ENCODE data around the gene CELF4.

The CELF4 gene

GRCh38 chr18:37453752-37454151 lies 111.8 kb downstream of the CELF4 start:
- peaks cover 0 to 2% (median 0%) of the 10 kb centered on the region in 5 donors for H3K4me1 ChIP-seq (ENCODE audit: control insufficient read depth in 5 of 5, insufficient read depth in 5 of 5, low read length in 5 of 5)
- H3K27ac ChIP-seq (ENCODE audit: low read depth, low read length) = no peak overlapping the region
- peaks cover 2 to 12% (median 7%) of the 10 kb centered on the region in 5 donors for H3K27me3 ChIP-seq (ENCODE audit: control insufficient read depth in 5 of 5, insufficient read depth in 4 of 5, low read length in 5 of 5)
- no peaks in the 10 kb centered on the region for H3K36me3 ChIP-seq (ENCODE audit: control insufficient read depth in 5 of 5, insufficient read depth in 5 of 5, low read length in 5 of 5)
- H3K9me3 ChIP-seq (ENCODE audit: control insufficient read depth in 5 of 5, low read length in 5 of 5) = no peaks in the 10 kb centered on the region
- no peak overlapping the region for H3K4me3 ChIP-seq (ENCODE audit: low read depth in 1 of 5, low read length in 5 of 5)
- H3K9ac ChIP-seq (ENCODE audit: low read length in 5 of 5) = no peak overlapping the region

DNA sequence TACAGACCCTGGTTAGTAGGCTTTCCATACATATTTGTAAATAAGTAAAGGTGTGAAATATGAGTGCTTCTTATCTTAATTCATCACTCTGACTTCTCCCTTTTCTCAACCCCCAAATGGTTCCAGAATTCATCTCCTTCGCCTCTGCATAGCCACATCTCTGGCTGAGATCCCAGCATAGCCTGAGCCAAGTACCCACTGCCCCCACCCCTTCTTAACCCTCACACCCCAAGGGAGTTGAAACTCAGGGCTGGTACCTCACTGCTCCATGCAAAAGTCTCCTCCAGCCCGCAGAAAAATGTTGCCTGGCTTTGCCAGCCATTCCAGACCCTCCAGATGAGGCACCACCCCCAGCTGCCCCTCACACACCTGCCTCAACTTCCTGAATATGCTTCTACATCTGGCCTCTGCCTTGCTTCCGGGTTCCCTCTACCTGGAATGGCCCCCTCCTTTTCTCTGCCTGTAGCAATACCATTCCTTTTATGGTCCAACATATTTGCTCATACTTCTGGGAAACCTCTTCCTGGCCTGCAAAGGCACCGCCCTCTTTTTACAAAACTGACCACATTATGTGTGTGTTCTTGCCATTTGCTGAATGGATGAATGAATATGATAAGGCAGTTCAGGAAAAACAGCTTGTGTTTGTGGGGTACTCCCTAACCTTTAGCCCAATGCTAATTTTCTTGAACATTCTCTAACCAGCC lies 112.8 kb downstream of the CELF4 start:
- H3K9ac ChIP-seq (ENCODE audit: low read length in 5 of 5) = no peak overlapping the region
- H3K4me3 ChIP-seq (ENCODE audit: low read depth in 1 of 5, low read length in 5 of 5) = no peak overlapping the region
- peaks cover 2 to 21% (median 10%) of the 10 kb centered on the region in 5 donors for H3K27me3 ChIP-seq (ENCODE audit: control insufficient read depth in 5 of 5, insufficient read depth in 4 of 5, low read length in 5 of 5)
- peaks cover 0 to 2% (median 0%) of the 10 kb centered on the region in 5 donors for H3K4me1 ChIP-seq (ENCODE audit: control insufficient read depth in 5 of 5, insufficient read depth in 5 of 5, low read length in 5 of 5)
- H3K9me3 ChIP-seq (ENCODE audit: control insufficient read depth in 5 of 5, low read length in 5 of 5) = no peaks in the 10 kb centered on the region
- no peaks in the 10 kb centered on the region for H3K36me3 ChIP-seq (ENCODE audit: control insufficient read depth in 5 of 5, insufficient read depth in 5 of 5, low read length in 5 of 5)
- H3K27ac ChIP-seq (ENCODE audit: low read depth, low read length) = no peak overlapping the region

GRCh38 chr18:37452015-37452414 lies 113.6 kb downstream of the CELF4 start:
- Histone ChIP-seq H3K4me1 (ENCODE audit: control insufficient read depth in 5 of 5, insufficient read depth in 5 of 5, low read length in 5 of 5) (peaks cover 0 to 2% (median 0%) of the 10 kb centered on the region in 5 donors), H3K27ac (ENCODE audit: low read depth, low read length) (no peak overlapping the region), H3K9ac (ENCODE audit: low read length in 5 of 5) (no peak overlapping the region)

DNA sequence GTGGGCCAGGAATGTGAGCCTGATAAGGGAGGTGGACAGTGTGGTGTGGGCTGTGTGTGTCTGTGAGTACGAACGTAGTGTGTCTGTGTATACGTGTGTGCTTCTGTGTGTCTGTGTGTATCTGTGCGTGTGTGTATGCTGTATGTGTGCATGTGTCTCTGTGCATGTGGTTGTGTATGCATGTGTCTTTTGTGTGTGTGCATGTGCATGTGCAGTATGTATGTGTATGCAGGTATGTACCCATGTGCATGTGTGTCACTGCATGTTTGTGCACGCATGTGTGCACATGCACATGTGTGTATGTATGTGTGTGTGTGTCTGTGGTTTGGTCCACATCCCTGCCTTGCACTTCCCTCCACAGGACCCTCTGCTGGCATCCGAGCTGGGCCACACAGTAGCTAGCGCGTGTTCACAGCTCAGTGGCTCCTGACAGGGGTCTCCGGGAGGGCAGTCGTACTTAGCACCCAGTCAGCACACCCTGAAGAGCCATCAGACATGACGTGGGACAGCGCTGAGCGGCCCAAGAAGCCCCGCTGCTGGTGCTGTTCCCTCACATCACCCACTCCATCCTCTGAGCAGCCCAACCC lies 114.3 kb downstream of the CELF4 start:
- no peaks in the 10 kb centered on the region for H3K9me3 ChIP-seq (ENCODE audit: control insufficient read depth in 5 of 5, low read length in 5 of 5)
- H3K9ac ChIP-seq (ENCODE audit: low read length in 5 of 5) = no peak overlapping the region
- peaks cover 0 to 2% (median 0%) of the 10 kb centered on the region in 5 donors for H3K4me1 ChIP-seq (ENCODE audit: control insufficient read depth in 5 of 5, insufficient read depth in 5 of 5, low read length in 5 of 5)
- H3K36me3 ChIP-seq (ENCODE audit: control insufficient read depth in 5 of 5, insufficient read depth in 5 of 5, low read length in 5 of 5) = no peaks in the 10 kb centered on the region
- H3K27ac ChIP-seq (ENCODE audit: low read depth, low read length) = no peak overlapping the region
- H3K4me3 ChIP-seq (ENCODE audit: low read depth in 1 of 5, low read length in 5 of 5) = no peak overlapping the region
- H3K27me3 ChIP-seq (ENCODE audit: control insufficient read depth in 5 of 5, insufficient read depth in 4 of 5, low read length in 5 of 5) = peaks cover 0 to 28% (median 14%) of the 10 kb centered on the region in 5 donors

More at GRCh38 chr18:37452015-37452414, 113.6 kb downstream of the CELF4 start:
- no peaks in the 10 kb centered on the region for H3K9me3 ChIP-seq (ENCODE audit: control insufficient read depth in 5 of 5, low read length in 5 of 5)
- H3K4me3 ChIP-seq (ENCODE audit: low read depth in 1 of 5, low read length in 5 of 5) = no peak overlapping the region
- H3K36me3 ChIP-seq (ENCODE audit: control insufficient read depth in 5 of 5, insufficient read depth in 5 of 5, low read length in 5 of 5) = no peaks in the 10 kb centered on the region
- peaks cover 0 to 28% (median 14%) of the 10 kb centered on the region in 5 donors for H3K27me3 ChIP-seq (ENCODE audit: control insufficient read depth in 5 of 5, insufficient read depth in 4 of 5, low read length in 5 of 5)

DNA sequence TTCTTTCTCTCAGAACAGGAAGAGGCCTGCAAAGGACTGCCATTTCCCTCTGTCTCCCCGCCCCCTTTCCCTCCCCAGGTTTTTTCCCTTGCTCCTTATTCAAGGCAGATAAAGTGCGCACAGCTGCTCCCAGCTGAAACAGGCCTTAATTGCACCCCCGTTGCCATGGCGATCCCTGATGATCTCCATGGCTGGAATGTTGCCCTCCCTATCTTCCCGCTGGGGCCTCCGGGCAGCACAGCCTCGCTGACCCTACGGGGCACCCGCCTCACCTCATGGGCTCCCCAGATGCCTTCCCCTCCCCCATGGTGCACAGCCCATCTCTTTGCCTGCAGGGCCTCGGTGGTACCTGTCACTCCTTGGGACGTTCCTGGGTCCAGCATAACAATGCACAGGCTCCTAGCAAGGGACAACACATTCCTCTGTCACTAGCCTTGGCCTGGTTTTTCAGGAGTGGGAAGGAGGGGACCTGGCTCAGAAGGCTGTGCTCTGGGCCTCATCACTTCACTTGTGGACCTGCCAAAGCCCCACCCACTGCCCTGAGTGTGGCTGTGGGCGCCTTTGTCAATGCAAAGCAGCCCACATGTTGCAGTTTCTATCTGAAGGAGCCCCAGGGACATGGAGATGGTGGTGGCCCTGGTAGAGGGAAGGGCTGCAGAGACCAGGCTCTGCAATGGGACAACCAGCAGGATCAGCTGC lies 115.0 kb downstream of the CELF4 start:
- Histone ChIP-seq H3K27ac (ENCODE audit: low read depth, low read length) (no peak overlapping the region), H3K4me1 (ENCODE audit: control insufficient read depth in 5 of 5, insufficient read depth in 5 of 5, low read length in 5 of 5) (no peaks in the 10 kb centered on the region)

DNA sequence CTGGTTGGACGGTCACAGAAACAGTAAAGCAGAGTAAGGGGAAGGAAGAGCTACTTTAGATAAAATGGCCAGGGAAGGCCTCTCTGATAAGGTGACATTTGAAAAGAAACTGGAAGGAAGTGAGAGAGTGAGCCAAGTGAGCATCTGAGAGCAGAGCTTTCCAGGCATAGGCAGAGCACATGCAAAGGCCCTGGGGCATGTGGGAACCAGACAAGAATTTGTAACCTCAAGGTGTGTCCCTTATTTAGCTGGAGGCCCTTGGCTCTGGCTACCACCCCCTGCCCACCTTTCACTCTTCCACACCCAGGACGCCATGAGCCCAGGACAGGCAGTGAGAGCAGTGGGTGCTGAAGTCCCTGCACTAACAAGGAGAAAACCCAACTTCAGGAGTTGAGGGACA lies 116.0 kb downstream of the CELF4 start:
- Histone ChIP-seq H3K9me3 (ENCODE audit: control insufficient read depth in 5 of 5, low read length in 5 of 5) (no peaks in the 10 kb centered on the region), H3K27ac (ENCODE audit: low read depth, low read length) (no peak overlapping the region), H3K9ac (ENCODE audit: low read length in 5 of 5) (no peak overlapping the region), H3K4me1 (ENCODE audit: control insufficient read depth in 5 of 5, insufficient read depth in 5 of 5, low read length in 5 of 5) (no peaks in the 10 kb centered on the region), H3K36me3 (ENCODE audit: control insufficient read depth in 5 of 5, insufficient read depth in 5 of 5, low read length in 5 of 5) (no peaks in the 10 kb centered on the region), H3K4me3 (ENCODE audit: low read depth in 1 of 5, low read length in 5 of 5) (no peak overlapping the region), H3K27me3 (ENCODE audit: control insufficient read depth in 5 of 5, insufficient read depth in 4 of 5, low read length in 5 of 5) (peaks cover 0 to 34% (median 20%) of the 10 kb centered on the region in 5 donors)

More for the DNA sequence above, 115.0 kb downstream of the CELF4 start:
- Histone ChIP-seq H3K4me3 (ENCODE audit: low read depth in 1 of 5, low read length in 5 of 5) (no peak overlapping the region), H3K9me3 (ENCODE audit: control insufficient read depth in 5 of 5, low read length in 5 of 5) (no peaks in the 10 kb centered on the region), H3K36me3 (ENCODE audit: control insufficient read depth in 5 of 5, insufficient read depth in 5 of 5, low read length in 5 of 5) (no peaks in the 10 kb centered on the region), H3K27me3 (ENCODE audit: control insufficient read depth in 5 of 5, insufficient read depth in 4 of 5, low read length in 5 of 5) (peaks cover 0 to 28% (median 14%) of the 10 kb centered on the region in 5 donors), H3K9ac (ENCODE audit: low read length in 5 of 5) (no peak overlapping the region)

DNA sequence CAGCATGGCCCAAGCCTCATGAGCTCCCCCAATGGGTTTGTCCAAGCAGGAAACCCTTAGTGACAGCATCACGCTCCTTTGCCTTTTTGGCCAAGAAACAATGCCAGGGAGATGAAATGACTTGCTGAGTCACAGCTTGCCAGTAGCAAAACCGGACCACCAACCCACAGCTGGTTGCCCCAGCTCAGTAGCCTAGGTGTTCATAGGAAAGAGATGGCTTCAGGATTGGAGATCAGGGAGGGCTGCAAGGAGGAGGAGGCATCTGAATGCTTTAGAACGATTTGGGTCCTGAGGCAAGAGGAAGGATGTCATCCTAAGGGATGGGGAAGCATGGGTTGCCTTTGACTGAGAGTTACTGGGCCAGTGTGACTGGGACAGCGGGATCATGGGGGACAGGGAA lies 116.7 kb downstream of the CELF4 start:
- H3K9me3 ChIP-seq (ENCODE audit: control insufficient read depth in 5 of 5, low read length in 5 of 5) = no peaks in the 10 kb centered on the region

DNA sequence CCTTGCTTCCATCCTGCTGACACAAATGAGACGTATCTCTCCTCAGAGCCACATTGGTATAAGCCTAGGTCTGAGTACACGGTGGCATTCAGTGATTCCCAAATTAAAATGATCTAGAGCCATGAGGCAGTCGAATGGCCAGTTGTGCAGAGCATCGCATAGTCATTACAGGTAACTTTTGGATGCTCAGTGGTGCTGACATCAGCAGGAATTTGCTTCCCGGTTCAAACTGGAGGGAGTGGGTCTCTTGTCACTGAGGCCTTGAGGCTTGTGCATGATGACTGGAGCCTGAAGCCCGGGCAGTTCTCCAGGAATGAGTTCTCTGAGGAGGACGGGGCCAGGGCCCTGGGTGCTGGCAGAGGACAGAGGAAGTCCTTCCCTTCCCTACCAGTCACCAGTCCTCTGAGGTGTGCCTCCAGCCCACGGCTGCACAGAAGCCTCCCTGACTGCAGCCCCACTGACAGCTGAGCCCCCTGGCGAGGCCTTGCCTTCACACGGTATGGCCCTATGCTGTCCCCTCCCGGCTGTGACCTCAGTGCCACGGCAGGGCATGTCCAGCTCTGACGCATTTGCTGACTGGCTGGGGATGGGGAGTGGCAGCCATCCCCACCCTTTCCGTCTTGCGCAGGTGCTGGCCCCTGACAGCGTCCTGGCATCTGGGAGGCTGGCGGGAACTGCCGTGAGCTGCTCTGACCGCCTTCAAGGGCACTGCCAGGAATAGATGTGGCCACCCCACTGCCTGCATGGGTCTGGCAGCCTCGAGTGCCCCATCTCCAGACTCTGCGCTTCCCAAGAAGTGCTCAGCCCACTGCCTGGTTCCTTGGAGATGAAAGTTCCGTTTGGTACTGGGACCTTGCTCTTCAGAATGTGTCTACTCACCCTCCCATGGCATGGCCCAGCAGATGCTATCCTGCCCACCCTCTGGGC lies 117.4 kb downstream of the CELF4 start:
- no peak overlapping the region for H3K4me3 ChIP-seq (ENCODE audit: low read depth in 1 of 5, low read length in 5 of 5)
- H3K9ac ChIP-seq (ENCODE audit: low read length in 5 of 5) = no peak overlapping the region
- H3K36me3 ChIP-seq (ENCODE audit: control insufficient read depth in 5 of 5, insufficient read depth in 5 of 5, low read length in 5 of 5) = no peaks in the 10 kb centered on the region
- H3K4me1 ChIP-seq (ENCODE audit: control insufficient read depth in 5 of 5, insufficient read depth in 5 of 5, low read length in 5 of 5) = no peaks in the 10 kb centered on the region
- peaks cover 4 to 41% (median 28%) of the 10 kb centered on the region in 5 donors for H3K27me3 ChIP-seq (ENCODE audit: control insufficient read depth in 5 of 5, insufficient read depth in 4 of 5, low read length in 5 of 5)
- no peaks in the 10 kb centered on the region for H3K9me3 ChIP-seq (ENCODE audit: control insufficient read depth in 5 of 5, low read length in 5 of 5)
- H3K27ac ChIP-seq (ENCODE audit: low read depth, low read length) = no peak overlapping the region

More for the DNA sequence above, 116.7 kb downstream of the CELF4 start:
- H3K4me3 ChIP-seq (ENCODE audit: low read depth in 1 of 5, low read length in 5 of 5) = no peak overlapping the region
- H3K9ac ChIP-seq (ENCODE audit: low read length in 5 of 5) = no peak overlapping the region
- no peaks in the 10 kb centered on the region for H3K36me3 ChIP-seq (ENCODE audit: control insufficient read depth in 5 of 5, insufficient read depth in 5 of 5, low read length in 5 of 5)
- peaks cover 0 to 40% (median 23%) of the 10 kb centered on the region in 5 donors for H3K27me3 ChIP-seq (ENCODE audit: control insufficient read depth in 5 of 5, insufficient read depth in 4 of 5, low read length in 5 of 5)
- no peaks in the 10 kb centered on the region for H3K4me1 ChIP-seq (ENCODE audit: control insufficient read depth in 5 of 5, insufficient read depth in 5 of 5, low read length in 5 of 5)
- no peak overlapping the region for H3K27ac ChIP-seq (ENCODE audit: low read depth, low read length)

DNA sequence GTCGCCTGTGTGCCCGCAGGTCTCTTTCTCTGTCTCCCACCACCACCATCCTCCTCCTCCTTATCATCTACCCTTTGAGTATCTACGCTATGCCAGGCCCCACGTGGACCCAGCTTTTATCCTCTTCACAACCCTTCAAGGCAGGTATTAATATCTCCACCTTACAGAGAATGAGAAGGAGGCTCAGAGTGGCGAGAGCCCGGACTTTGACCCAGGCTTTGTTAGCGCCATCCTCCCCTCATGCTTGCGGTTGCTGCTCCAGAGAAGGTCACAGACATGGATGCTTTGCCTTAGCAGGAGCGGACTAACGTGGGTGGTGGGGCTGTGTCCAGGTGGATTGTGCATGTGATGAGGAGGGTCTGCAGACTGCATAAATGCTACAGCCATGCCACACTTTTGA lies 119.8 kb downstream of the CELF4 start:
- H3K27me3 ChIP-seq (ENCODE audit: control insufficient read depth in 5 of 5, insufficient read depth in 4 of 5, low read length in 5 of 5) = peaks cover 8 to 40% (median 33%) of the 10 kb centered on the region in 5 donors
- no peak overlapping the region for H3K4me3 ChIP-seq (ENCODE audit: low read depth in 1 of 5, low read length in 5 of 5)
- H3K27ac ChIP-seq (ENCODE audit: low read depth, low read length) = no peak overlapping the region
- H3K9me3 ChIP-seq (ENCODE audit: control insufficient read depth in 5 of 5, low read length in 5 of 5) = no peaks in the 10 kb centered on the region
- H3K4me1 ChIP-seq (ENCODE audit: control insufficient read depth in 5 of 5, insufficient read depth in 5 of 5, low read length in 5 of 5) = no peaks in the 10 kb centered on the region
- H3K36me3 ChIP-seq (ENCODE audit: control insufficient read depth in 5 of 5, insufficient read depth in 5 of 5, low read length in 5 of 5) = no peaks in the 10 kb centered on the region
- no peak overlapping the region for H3K9ac ChIP-seq (ENCODE audit: low read length in 5 of 5)

Data from subcutaneous abdominal adipose tissue (tissue), 5 donors.